ENCODE data around the gene ATRX. TPM values are rescaled to one million over a fixed set of nuclear protein-coding genes. Genes with fewer than 3 reads are reported as not detected.

Gene ATRX
- total and polyA plus RNA-seq, 2 of the 8 experiments (the other 6 are each of a cell fraction or from before 2014, with no cell fraction given): 28.4 to 97.8 TPM

GRCh38 chrX:77742788-77743476, 43.1 kb downstream of the ATRX start:
- no peaks in the 10 kb centered on the region; the same call in 1 of the 2 replicates for H3K79me1 ChIP-seq (ENCODE audit: low read depth, low read length)
- H3K14ac ChIP-seq (ENCODE audit: insufficient read length): no peak overlapping the region
- H3K23me2 ChIP-seq (ENCODE audit: low read depth, low read length): no peaks in the 10 kb centered on the region
- ChIA-PET CTCF (ENCODE audit: partially characterized antibody) (interaction anchor here (1.5 kb wide), 1 partner anchor 9 kb away, joined by 4 read pairs; no protein-coding TSS in a partner anchor), POLR2A (ENCODE audit: partially characterized antibody) (interaction anchor here (0.5 kb wide), 1 partner anchor 12 kb away, joined by 3 read pairs; no protein-coding TSS in a partner anchor)
- H2BK12ac ChIP-seq (ENCODE audit: low read depth, low read length): no peak overlapping the region
- H3K18ac ChIP-seq (ENCODE audit: extremely low read depth, low read length): no peak overlapping the region
- H4K91ac ChIP-seq (replicated peaks; ENCODE audit: insufficient read length, low read length): no peak overlapping the region
- FAIRE-seq (no peak), DNase-seq (ENCODE audit: low read depth in 1 of 2, low spot score in 2 of 2) (no peak)
- H3K4ac ChIP-seq (replicated peaks; ENCODE audit: insufficient read length, low read depth, low read length): no peak overlapping the region
- no peak overlapping the region for H3K23ac ChIP-seq (ENCODE audit: insufficient read length)
- H2AFZ ChIP-seq (ENCODE audit: low read length): no peak overlapping the region
- H3K9ac ChIP-seq (replicated peaks in 1 of 4; ENCODE audit: extremely low read depth in 1 of 4, low read depth in 3 of 4, low read length in 3 of 4): no peak overlapping the region
- 80% methylated on average over 6 of the region's 7 CpGs; no CpG with 5 or more reads in 1 of the 2 experiments for WGBS, 2 experiments (ENCODE audit: extremely low coverage in 1 of 2, insufficient coverage in 1 of 2, insufficient read length in 1 of 2, insufficient replicate concordance in 2 of 2, low coverage in 1 of 2, low lambda C conversion rate in 2 of 2, missing lambda C conversion rate in 1 of 2)
- H2BK20ac ChIP-seq (ENCODE audit: low read length): no peak overlapping the region
- TF ChIP-seq RFX5 (IDR thresholded peaks at IDR 0.05; ENCODE audit: borderline replicate concordance, low read depth, low read length) (no peak), CBX8 (IDR thresholded peaks at IDR 0.05; ENCODE audit: borderline replicate concordance, low read depth, low read length) (no peak), CTBP2 (IDR thresholded peaks at IDR 0.05; ENCODE audit: borderline replicate concordance, insufficient read depth, insufficient read length, low read length) (no peak), ASH2L (IDR thresholded peaks at IDR 0.05; ENCODE audit: low read length) (no peak), MAX (IDR thresholded peaks at IDR 0.05) (no peak), MAFK (IDR thresholded peaks at IDR 0.05; ENCODE audit: low read depth, low read length) (no peak)
- no peak overlapping the region for H3K56ac ChIP-seq (replicated peaks; ENCODE audit: insufficient read length, low read depth, low read length)
- H2BK5ac ChIP-seq (ENCODE audit: low read depth, low read length): no peak overlapping the region
- no peak overlapping the region for H3K27ac ChIP-seq (ENCODE audit: low read depth, low read length)
- no peak overlapping the region for H2AK5ac ChIP-seq (ENCODE audit: low read depth, low read length)
- no peaks in the 10 kb centered on the region for H3K27me3 ChIP-seq (replicated peaks in 1 of 4; ENCODE audit: control insufficient read depth in 3 of 4, extremely low read depth in 1 of 4, insufficient read depth in 3 of 4, low read length in 3 of 4)
- no peak overlapping the region for H3K4me2 ChIP-seq (ENCODE audit: insufficient read depth in 1 of 2, low read depth in 2 of 2, low read length in 2 of 2)
- H3K9me3 ChIP-seq (ENCODE audit: insufficient read depth in 2 of 2, low read depth in 1 of 2, low read length in 1 of 2): no peaks in the 10 kb centered on the region
- H2BK15ac ChIP-seq (ENCODE audit: low read length): no peak overlapping the region
- peaks cover 8 to 96% of the 10 kb centered on the region in 2 experiments; a peak in 3 of 4 replicates for H3K79me2 ChIP-seq (ENCODE audit: control insufficient read depth in 1 of 2, insufficient read depth in 2 of 2, low read length in 2 of 2)
- H3K4me3 ChIP-seq (ENCODE audit: extremely low read depth in 1 of 4, insufficient read depth in 2 of 4, low read depth in 3 of 4, low read length in 4 of 4): no peak overlapping the region
- no peaks in the 10 kb centered on the region for H3K36me3 ChIP-seq (ENCODE audit: control insufficient read depth in 2 of 4, insufficient read depth in 4 of 4, low read length in 3 of 4)
- H4K8ac ChIP-seq (ENCODE audit: extremely low read depth, insufficient read depth, low read length): no peak overlapping the region
- peaks cover 0 to 6% (median 3%) of the 10 kb centered on the region in 4 experiments; a peak in 3 of 7 replicates for H3K4me1 ChIP-seq (replicated peaks in 1 of 4; ENCODE audit: control insufficient read depth in 3 of 4, insufficient read depth in 4 of 4, low read length in 3 of 4)
- H2BK120ac ChIP-seq (replicated peaks; ENCODE audit: low read depth, low read length): no peak overlapping the region
- H4K20me1 ChIP-seq (replicated peaks in 1 of 2; ENCODE audit: control insufficient read depth in 1 of 2, insufficient read depth in 2 of 2, low read length in 2 of 2): peaks cover 7 to 13% of the 10 kb centered on the region in 2 experiments
- H4K5ac ChIP-seq (ENCODE audit: insufficient read length, low read depth, low read length): no peak overlapping the region

All from H1 (cell line).